Activated gamma-delta T cell treated with anti-CD3 and anti-CD28 coated beads, Interleukin-2, amount 50 U/mL, for 16 hours (primary cell): Measurements from ENCODE around the gene VWA1.
A peak's percentile ranks its signal among the peaks of the same experiment; 100 is the strongest.
"Not testable (repeated sequence)": the region's sequence is repeated elsewhere in the genome, so short reads cannot be mapped to it uniquely, and the experiment has no call there.

ENCODE experiments used
- DNase-seq: peaks from one replicate; pipeline ENCODE4 v3.0.0-alpha.2; 2020; ENCODE audit warnings: low read depth

Gene VWA1

GRCh38 chr1:1435911-1436629, 580 bp downstream of the VWA1 start:
- no peak for DNase-seq

- no peak for DNase-seq
These were observed 1.1 kb downstream of the VWA1 start for GRCh38 chr1:1436630-1437032.

GRCh38 chr1:1437033-1437903, 1.8 kb downstream of the VWA1 start:
- no peak for DNase-seq

- no peak for DNase-seq
These were observed 2.5 kb downstream of the VWA1 start for GRCh38 chr1:1437904-1438376.

- DNase-seq: no peak
These were observed 3.3 kb downstream of the VWA1 start for GRCh38 chr1:1438531-1439381.

GRCh38 chr1:1439546-1440261, 4.2 kb downstream of the VWA1 start:
- DNase-seq: no peak

- no peak for DNase-seq
These were observed 4.9 kb downstream of the VWA1 start for GRCh38 chr1:1440262-1441001.

GRCh38 chr1:1441002-1441888, 5.8 kb downstream of the VWA1 start:
- DNase-seq: peak; percentile 30

- DNase-seq: no peak
These were observed 6.7 kb downstream of the VWA1 start for GRCh38 chr1:1442069-1442770.

- DNase-seq: not testable (repeated sequence)
These were observed 11.1 kb downstream of the VWA1 start for GRCh38 chr1:1446631-1447030.

- no peak for DNase-seq
These were observed 13.7 kb downstream of the VWA1 start, which contains the start of gene ATAD3C for GRCh38 chr1:1449099-1449739. Gene ATAD3C (plus strand): TSS chr1:1449689. CDS start chr1:1450684, 995 bp downstream.

GRCh38 chr1:1450616-1451015, 15.1 kb downstream of the VWA1 start:
- DNase-seq: not testable (repeated sequence)

- no peak for DNase-seq
These were observed 16.3 kb downstream of the VWA1 start for GRCh38 chr1:1451696-1452364.

GRCh38 chr1:1452365-1452739, 16.9 kb downstream of the VWA1 start:
- DNase-seq: not testable (repeated sequence)

GRCh38 chr1:1452882-1453281, 17.4 kb downstream of the VWA1 start:
- DNase-seq: no peak

GRCh38 chr1:1454286-1455056, 19.0 kb downstream of the VWA1 start:
- DNase-seq: not testable (repeated sequence)

GRCh38 chr1:1455366-1455884, 19.9 kb downstream of the VWA1 start:
- DNase-seq: no peak
